HG03439 (cell line): ENCODE measurements around the gene DIS3L2.

Experiments used
- ATAC-seq: cut with Tn5 transposase; IDR thresholded peaks from one replicate; pipeline ENCODE4 v1.9.1; 2021; ENCODE audit warnings: mild to moderate bottlenecking, moderate library complexity; ENCODE audit not compliant: unreplicated experiment

DIS3L2 gene

DNA sequence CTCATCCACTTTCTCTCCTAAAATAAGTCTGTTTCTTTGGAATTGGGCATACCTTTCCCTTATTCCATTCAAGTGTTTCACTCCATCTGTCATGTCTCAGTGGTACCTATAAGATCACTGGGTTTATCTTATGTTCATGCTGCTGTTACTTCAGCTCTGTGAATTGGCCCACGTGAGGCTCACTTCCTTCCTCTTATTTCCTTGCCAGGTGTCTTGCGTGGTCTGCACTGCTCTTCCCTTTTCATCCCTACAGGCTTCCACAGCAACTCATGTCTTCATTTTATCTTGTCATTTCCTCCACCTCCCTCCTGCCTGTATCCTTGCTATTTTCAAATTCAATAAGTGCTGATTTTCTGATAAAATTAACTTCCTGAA, 258.0 kb downstream of the DIS3L2 start:
- no peak for ATAC-seq

DNA sequence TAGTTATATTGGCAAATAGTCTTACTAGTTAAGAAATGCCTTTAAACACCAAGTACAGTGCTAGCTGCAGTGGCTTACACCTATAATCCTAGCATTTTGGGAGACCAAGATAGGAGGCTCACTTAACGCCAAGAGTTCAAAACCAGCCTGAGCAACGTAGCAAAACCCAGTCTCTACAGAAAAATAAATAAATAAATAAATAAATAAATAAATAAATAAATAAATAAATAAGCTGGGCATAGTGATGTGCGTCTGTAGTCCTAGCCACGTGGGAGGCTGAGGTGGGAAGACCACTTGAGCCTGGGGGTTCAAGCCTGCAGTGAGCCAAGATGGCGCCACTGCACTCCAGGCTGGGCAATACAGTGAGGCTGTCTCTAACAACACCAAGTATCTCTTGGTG, 258.4 kb downstream of the DIS3L2 start:
- ATAC-seq: no peak

DNA sequence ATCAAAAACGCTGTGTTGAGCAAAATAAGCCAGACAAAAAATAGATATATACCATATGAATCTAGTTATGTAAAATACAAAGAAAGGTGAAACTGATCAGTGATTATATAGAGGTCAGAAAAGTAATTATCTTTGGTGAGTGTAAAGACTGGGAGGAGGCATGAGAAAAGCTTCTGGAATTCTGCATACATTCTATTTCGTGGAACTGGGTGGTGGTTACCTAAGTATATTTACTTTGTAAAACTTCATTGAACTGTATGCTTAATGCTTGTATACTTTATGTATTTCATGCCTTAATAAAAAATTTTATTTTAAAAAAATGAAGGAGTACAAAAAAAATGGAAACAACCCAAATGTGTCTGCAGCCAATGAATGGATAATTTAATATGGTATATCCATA, 263.9 kb downstream of the DIS3L2 start:
- ATAC-seq: no peak

DNA sequence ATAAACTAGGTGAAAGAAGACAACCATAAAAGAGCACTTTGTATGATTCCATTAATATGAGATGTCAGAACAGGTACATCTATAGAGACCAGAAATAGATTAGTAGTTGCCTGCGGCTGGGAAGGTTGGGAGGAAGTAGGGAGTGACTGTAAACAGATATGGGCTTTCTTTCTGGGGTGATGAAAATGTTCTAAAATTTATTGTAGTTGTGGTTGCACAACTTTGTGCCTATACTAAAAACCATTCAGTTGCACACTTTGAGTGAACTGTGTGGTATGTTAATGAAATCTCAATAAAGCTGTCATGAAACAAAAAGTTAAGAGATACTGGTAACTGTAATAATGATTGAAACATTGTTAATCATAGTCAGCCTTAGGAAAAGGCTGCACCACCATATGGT, 264.4 kb downstream of the DIS3L2 start:
- no peak for ATAC-seq

DNA sequence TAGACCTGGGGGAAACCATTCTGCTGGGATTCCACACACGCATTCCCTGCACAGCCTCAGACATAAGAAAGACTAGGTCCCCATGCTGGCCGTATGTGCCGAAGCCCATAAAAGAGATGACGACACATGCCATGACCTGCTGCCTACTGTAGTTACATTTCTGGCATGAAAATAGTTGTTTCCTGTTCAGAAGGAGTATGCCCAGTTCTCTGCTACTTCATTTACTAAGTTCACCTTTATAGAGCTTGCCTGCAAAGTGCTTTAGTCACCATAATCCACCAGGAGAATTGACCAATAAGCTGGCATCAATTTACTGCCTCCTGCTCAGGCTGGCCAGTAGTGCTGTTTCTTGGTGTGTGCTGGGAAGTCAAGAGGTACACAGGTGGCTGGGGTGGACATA, 266.8 kb downstream of the DIS3L2 start:
- ATAC-seq: no peak

DNA sequence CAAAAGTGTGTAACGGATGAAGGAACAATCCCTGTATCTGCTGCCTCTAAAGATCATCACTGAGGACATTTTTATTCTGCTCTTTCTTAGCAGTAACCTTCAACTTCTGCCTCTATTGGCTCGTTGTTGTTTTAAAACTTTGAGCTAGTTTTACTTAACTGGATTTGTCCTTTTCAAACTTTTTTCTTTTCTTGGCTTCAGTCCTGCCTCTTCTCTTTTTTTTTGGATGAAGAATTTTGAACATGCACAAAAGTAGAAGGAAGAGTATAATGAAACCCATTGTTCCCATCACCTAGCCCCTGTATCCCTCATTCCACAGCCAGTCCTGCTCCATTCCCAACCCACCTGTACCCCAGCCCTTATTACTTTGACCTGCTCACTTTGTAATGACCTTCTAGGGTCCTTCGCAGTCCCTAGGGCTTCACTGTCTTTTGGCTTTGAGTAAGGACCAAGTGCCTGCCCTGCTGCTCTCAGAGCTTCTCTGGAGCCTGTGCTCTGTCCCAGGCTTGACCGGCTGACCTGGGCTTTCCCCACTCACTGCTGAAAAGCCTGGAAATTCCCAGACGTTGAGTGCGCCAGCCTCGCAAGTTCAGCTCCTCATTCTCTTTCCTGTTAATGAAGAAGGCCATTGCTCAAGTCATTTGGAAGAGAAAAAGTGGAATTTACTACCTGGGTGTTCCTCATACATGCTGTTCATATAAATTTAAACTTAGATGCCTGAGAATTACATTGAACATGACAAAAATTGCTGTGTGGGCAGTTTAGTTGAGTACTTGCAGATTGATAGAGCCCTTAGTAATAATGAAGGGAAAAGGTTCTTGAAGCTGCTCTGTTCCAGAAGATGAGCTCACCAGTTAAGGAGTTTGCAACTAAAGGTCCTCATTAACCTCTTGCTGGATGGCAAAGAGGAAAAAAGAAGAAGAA, 267.7 kb downstream of the DIS3L2 start:
- ATAC-seq: no peak

DNA sequence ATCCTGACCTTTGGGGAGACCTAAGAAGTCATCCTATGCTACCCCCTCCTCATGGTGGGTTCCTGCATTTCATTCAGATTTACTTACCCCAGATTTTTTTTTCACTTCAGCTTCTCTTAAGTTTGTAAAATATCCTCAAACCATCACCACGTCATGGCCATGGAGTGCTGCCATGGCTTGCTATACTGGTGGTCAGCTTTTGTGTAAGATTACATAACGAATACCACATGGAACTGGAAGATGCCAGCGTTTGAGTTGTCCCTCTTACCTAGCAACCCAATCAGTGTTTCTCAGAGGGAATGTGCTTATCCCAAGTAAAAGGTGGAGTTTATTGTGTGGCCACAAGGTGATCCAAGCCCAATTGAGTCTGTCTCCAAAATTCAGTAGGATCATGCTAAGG, 268.4 kb downstream of the DIS3L2 start:
- ATAC-seq: no peak

DNA sequence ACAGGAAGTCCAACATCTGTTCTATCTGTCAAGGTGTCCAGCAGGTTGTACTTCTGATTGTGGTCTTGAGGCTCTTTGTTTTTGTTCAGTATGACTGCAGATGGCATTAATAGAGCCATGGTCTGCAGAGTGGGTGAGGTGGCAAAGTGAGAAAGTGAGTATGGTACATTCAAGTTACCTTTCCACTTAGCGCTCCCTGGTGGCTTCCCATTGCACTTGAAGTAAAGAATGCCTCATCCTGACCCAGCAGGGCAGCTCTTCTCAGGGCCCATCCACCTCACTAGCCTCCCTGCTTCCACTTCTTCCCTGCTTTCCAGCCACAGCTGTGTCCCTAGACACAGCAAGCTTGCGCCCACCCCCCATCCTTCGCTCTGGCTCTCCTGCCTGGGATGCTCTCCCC, 269.0 kb downstream of the DIS3L2 start:
- no peak for ATAC-seq

DNA sequence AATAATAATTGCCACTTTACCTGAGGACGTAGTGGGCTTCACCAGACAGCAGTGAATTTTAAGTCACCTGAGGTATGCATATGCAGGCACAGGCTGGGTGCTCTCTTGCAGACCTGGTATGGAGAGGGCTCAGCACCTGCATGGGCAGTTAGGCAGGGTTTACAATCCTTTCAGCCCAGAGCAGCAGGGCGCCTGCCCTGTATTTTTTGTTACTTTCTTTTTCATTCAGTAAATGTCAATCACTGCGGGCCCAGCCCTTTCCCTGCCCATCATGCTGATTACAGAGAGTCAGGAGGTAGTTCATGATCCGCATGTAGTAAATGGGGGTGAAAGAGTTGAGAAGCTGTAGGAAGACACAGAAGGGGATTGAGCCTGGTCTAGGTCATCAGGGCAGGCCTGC, 270.0 kb downstream of the DIS3L2 start:
- no peak for ATAC-seq

DNA sequence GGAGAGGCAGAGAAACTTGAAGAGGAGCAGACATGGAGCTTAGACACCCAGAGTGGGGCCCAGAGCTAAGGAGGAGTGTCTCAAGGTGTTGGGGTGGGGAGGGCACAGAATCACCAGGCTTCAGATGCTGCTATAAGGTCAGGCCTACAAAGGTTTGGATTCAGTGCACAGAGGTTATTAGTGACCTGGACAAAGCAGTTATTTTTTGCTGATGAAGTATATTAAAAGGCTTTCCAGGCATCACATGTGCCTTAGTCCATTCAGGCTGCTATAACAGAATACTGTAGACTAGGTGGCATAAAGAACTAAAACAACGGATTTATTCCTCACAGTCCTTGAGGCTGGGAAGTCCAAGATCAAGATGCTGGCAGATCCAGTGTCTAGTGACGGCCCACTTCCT, 271.4 kb downstream of the DIS3L2 start:
- no peak for ATAC-seq

DNA sequence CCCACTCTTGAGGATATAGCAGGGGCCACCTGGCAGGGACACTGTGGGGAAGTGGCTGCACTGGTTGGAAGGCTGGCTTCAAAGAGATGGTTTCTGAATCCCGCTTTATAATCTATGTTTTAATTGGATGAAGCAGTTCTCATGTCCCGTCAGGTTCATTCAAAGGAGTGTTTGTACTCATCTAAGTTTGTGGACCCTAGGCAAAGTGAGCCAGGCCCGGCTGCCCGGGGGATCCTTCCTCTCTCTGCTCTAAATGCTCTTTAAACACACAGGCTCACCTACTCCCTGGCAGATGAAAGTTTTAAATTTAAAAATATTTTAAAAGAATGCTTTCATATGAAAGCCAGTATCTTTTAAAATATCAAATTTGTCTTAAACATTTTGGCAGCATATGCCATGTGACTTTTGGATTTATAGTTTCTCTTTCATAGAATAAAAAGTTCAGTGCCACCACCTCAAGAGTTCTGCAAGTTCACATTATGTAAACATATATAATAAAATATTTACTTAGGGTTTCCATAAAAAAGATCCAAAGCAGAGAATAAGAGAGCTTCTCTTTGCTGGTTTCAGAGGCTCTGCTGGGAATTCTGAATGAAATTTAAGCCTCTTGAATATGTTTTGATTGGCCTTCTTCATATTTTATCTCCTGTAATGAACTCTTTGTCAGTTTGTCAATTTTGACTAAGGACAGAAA, 273.6 kb downstream of the DIS3L2 start:
- no peak for ATAC-seq

DNA sequence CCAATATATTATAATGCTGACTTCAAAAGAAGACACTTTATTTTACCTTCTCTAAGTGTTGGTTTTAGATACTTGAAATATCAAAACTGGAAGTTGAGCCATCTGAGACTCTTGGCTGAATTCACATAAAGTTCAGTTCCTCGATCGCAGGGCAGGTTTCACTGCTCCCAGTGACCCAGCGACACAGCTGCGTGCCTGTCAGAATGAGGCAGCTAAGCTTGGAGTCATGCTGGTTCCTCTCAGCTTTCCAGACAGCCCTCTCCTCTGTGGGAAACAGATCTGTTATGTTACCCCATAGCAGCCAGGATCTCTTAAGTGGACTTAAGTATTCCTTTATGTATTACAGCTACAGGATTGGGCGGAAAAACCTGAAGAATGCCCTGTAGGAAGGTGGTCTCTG, 274.2 kb downstream of the DIS3L2 start:
- peak; percentile 31 for ATAC-seq

DNA sequence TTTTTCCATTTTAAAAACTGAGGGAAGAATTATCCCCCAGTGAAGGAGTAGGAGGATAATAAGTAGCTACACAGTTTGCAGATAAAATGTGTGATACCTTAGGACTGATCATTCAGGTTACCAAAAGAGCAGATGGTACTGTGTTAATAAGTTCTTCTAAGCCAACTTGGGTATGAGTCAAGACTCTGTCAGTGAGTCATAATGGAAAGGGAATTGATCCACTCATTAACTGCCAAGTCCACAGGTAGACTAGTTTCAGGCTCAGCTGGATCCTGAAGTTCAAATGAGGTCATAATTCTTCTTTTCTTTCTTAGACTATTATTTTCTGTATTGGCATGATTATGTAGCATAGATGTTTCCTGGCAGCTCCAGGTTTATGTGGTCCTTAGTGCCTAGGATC, 274.7 kb downstream of the DIS3L2 start:
- ATAC-seq: peak; percentile 77

DNA sequence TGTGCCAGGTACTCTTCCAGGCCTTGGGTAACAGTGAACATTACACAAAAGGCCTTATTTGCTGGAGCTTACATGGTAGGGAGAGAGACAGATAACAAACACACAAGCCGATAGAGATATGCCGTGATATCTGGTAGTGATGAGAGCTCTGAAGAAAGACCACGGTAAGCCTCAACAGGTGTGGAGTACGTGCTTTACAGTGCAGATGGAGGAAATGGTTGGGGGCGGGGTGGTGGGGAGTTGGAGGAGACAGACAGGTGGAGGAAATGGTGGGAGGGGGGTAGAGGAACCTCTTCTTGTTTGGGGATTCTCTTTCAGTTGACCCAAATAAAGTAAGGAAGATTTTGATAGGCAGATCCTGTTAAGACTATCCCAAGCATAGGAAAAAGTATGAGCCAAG, 276.0 kb downstream of the DIS3L2 start:
- ATAC-seq: no peak

DNA sequence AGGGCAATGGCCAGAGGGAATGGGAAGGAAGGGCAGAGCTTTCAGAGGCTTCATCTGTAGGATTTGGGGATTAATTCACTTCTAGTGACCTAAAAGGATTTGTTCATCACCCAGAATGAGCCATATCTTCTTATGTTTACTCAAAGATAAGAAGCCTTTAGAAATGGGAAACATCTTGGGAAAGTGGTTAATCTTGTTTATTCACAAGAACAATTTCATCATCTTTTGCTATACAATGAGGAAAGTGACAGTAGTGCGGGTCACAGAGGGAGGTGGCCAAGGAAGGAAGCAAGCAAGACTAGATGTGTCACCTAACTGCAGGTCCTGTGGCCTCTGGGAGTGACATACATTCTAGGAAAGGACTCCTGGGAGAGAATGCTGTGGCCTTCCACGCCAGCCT, 276.6 kb downstream of the DIS3L2 start:
- ATAC-seq: no peak

DNA sequence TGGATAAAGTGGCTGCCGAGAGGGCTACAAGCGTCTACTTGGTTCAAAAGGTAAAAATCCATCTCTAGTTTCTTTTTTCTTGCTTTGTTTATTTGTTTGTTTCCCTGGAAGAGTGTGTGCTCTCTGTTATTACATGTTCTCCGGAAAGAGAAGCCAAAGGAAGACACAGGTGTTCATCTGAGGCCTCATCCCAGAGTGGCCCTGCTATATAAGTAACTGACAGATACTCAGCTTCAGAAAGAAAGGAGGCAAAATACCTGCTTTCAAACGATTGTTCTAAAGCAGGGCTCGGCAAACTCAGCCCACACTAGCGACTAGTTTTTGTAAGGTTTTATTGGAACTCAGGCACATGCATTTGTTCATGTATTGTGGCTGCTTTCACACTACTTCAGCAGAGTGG, 277.1 kb downstream of the DIS3L2 start:
- no peak for ATAC-seq

DNA sequence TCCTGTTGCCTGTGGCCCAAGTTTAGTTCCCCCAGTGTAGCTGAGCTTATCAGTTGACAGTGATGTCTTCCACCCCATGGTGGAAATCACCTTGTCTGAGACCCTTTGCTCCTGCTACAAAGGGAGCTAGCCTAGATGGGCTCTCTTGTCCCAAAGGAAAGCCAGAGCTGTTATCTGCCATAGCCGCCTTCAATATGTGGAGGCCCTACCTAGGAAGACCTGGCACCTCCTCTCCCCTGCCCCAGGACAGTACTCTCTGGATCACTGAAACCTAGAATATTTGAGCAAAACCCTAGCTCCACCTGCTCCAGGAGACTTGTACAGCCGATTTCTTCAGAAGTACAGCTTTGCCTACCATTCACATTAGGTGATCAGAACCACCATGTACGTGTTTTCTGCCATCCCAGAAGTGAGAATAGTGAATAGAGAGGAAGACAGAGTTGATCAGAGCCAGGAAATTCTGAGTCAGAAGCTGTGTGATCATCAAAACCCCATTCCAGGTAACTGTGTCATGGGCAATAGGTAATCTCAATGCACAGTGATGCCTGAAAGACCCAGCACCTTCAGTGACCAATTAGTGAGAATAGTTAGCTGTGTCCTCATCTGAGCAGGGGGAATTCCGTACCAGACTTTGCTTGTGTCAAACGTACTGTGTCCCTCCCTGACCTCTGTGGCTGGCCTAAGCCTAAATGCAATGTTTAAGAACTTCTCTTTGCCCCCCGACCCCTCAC, 278.6 kb downstream of the DIS3L2 start:
- ATAC-seq: no peak

DNA sequence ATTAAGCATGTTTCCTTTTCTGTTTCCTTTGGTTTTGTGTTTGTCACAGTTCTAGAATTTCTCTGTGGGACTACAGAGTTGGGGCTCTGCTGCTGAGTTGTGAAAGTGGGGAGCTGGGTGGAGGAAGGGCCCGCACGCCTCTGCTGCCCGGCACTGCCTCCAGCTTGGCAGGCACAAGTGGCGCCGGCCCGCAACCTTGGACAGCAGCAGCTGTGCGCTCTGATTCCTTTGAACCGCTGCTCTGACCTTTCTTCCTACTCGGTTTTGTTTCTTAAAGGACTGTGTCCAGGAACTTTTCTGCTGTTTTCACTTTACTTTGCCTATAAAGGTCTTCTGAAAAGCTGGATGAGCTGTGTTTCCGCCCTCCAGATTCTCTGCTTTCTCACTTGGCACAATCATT, 279.4 kb downstream of the DIS3L2 start:
- no peak for ATAC-seq

DNA sequence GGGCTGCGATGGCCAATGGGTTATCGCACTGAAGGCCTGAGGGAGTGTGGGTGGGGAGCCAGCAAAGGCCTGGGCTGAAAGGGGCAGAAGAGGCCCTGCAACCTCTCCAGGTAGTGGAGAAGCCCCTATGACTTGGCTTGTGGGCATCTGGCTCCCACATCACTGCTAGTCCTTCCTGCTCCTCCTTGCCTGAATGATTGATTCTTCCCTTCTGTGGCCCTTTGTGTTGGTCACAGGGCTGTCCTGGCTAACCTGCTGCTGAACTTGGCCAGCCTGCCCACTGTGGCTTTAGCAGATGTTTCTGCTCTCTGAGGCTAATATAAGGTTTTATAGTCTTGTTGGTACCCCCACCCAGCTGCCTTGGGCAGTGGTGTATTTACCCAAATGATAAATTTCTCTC, 280.8 kb downstream of the DIS3L2 start:
- ATAC-seq: no peak

DNA sequence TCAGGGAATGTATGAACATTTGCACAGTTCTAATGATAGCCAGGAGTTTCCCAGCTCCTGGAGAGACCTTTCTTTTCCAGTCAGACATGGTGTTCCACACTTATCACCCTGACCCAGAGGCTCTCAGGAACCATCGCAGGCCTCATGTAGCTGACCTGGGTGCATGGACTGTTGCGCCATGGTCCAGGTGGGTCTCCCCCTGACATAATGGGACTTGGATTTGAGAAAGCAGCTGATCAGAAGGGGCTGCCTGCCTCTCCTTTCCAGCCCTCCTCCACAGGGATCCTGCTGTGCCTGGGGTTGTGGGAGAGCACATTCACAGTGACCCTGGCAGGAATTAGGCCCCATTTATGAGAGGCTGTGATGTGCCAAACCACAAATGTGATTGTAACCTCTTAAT, 283.6 kb downstream of the DIS3L2 start:
- no peak for ATAC-seq

DNA sequence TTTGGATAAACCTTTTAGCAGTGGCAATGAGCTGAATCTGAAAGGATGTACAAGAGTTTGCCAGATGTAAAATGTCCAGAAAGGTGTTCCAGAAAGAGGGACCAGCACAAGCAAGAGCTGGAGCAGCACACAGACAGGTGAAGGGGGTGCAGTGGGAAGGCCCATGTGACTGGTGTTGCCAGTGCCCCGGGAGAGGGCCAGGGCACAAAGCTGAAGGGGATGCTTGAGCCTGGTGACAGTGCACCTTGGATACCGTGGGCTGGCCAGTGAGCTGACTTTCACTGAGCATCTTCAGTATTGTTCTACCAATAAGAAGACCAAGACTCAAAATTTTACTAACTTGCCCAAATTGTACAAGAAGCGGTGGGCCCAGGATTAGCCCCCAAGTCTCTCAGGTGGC, 284.7 kb downstream of the DIS3L2 start:
- ATAC-seq: no peak

DNA sequence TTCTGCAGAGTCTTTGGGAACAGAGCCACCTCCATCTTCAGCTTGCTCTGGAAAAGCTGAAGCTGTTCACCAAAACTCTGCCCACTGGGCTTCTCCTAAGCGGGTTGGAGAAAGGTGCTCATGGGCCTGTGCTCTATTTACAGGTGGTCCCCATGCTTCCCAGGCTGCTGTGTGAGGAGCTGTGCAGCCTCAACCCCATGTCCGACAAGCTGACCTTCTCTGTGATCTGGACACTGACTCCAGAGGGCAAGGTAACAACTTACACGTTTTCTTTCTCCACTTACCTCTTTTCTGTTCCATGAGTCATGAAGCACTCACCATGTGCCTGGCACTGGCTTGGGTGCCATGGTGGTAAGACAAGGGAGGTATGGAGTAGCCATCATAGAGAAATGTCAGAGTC, 287.6 kb downstream of the DIS3L2 start:
- no peak for ATAC-seq
